Middle frontal gyrus (tissue), 1 donor: ENCODE results near the gene TTLL5.

Experiments used
- DNase-seq: peaks from one replicate; pipeline ENCODE4 v3.0.0-alpha.2; 2015; ENCODE audit warnings: low spot score; ENCODE audit errors: extremely low spot score

TTLL5 gene

DNA sequence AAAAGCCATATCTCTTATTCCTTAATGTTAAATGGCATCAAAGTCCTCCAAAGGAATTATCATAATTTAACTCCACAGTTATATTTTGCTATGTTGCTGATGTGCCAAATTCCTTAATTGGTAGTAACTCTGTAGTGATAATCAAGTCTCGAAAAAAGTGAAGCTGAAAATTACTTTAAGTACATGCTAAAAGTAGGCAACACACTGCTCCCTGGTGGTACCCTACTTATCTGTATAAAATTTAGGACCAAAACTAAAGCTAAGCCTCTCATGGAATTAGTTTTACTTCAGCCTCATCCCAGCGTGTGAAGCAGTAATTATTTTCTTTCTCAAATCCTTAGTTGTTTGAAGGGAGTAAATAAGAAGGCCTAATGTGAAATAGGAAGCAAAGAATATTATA, 132.8 kb downstream of the TTLL5 start:
- DNase-seq, result no peak

DNA sequence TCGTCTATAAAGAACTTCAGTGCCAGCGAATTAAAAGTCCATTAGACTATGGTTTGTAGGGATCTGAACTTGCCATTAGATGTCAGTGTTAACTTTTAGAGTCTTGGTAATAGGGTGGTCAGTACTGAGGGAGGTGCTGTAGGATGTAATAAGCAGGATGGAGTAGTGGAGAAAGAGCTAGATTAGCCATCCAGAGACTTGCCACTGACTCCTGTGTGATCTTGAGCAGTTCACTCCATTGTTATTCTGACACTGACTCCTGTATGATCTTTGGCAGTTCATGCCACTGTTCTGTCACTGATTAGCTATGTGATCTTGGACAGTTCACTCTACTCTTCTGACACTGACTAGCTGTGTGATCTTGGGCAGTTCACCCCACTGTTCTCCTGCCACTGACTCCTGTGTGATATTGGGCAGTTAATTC, 133.6 kb downstream of the TTLL5 start:
- no peak for DNase-seq

DNA sequence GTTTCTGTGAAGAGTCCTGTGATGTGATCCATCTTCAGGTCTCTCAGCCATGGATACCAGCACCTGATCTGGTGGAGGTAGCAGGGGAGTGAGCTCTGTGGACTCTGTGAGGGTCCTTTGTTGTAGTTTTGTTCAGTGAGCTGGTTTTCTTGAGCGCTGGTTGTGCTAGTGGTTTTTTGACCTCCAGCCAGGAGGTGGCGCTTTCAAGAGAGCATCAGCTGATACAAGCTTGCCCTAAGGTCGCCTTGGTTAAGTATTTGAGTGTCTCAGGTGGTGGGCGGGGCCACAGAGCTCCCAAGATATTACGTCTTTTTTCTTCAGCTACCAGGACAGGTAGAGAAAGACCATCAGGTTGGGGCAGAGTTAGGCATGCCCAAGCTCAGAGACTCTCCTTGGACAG, 139.7 kb downstream of the TTLL5 start:
- DNase-seq, result no peak

GRCh38 chr14:75802486-75802885, 141.4 kb downstream of the TTLL5 start:
- no peak for DNase-seq

DNA sequence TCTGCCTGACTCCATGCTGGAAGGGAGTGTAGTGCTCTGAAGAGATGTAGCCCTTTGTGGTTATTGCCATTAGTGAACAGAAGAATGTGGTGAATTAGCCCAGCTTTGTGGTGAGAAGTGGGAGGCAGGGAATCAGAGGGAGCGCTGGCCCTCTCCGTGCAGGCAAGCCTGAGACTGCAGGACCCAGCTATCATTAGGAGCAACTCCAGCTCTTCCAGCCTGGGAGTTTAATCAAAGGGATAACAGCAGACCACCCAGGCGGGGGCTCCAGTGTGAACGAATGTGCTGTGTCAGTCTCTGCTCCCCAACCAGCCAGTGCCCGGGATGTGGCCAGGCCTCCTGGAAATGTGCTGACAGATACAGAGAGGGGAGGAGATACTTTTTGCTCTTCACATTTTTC, 142.7 kb downstream of the TTLL5 start:
- DNase-seq, result no peak

DNA sequence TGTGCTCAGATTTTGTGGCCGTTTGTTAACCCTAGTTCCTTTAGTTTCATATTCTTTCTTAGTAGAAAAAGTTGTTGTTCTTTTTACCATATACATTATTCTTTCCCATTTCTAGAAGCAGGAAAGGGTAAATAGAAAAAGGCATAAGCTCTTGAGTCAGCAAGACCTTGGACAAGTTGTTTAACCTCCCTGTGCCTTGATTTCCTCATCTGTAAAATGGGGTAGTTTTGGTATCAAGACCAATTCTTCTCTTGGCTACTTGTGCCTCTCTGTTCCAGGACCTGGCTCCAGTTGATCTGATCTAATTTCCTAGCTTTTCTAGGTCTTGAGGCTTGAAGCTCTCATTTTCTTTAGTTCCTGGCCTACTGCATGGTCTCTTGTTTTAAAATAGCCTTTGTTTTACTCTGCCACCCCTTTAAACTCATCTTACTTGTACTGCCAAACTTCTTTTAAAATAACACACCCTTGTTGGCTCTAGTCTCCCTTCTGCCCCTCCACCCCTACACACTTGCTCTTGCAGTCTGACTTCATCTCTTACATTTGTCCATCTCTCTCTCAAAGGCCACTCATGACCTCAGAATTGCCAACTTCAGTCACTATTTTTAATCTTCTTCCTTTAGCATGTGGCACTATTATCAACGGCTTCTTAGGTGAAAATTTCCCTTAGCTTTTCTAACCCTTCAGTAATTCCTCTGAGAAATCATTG, 143.7 kb downstream of the TTLL5 start:
- no peak for DNase-seq

- no peak for DNase-seq
Measured at GRCh38 chr14:75805646-75806045, 144.6 kb downstream of the TTLL5 start.

DNA sequence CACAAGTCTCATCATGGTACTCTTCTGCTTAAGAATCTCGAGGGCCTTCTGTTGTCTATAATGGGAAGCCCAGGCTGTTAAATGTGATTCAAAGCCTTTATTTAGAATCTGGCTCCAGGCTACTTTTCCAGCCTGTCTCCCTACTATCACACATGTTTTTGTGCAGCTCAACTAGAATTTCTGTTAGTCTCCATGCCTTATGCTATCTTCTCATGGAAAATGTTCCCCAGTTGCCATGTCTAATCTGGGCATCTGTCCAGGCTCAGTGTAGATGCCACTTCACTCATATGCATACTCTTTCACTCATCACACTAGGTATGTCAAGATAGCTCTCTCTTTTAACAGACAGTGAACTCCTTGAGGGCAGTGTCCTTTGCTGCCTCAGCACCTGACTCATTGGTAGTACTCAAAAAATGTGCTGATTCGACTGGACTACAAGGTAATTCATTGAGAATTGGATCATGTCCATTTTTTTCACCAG, 145.3 kb downstream of the TTLL5 start:
- no peak for DNase-seq

DNA sequence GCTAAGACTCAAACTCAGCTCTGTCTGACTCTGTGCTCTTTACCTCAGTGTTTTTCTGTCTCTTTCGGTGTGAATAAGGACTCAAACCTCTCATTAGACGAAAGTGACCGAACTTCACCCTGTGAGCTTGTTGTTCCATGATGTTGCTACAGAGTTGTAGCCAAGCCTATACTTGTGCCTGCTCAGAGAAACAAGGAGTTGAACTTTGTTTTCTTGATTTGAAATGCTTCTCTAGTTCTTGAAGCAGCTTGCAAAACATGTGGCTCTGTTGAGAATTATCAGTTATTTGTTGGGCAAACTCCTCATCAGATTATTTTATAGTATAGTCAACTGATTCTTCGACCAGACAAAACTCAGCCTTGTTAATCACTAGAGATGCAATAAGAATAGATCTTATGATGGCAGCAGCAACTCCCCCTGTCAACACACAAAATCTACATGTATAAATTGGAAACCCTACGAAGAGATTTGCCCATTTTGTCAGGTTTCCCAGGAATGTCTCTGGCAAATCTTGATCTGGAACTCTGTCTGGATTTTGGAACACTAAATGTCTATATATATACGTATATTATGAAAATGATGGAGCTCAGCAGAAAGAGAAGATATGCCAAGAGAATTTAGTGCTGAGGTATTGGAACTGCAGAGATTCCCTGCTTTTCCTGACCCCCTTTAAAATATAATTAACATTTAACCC, 146.8 kb downstream of the TTLL5 start:
- DNase-seq, result no peak

- DNase-seq, result no peak
Measured at GRCh38 chr14:75811136-75811829, 150.2 kb downstream of the TTLL5 start.

GRCh38 chr14:75811872-75812499, 150.9 kb downstream of the TTLL5 start:
- no peak for DNase-seq

GRCh38 chr14:75812622-75813021, 151.6 kb downstream of the TTLL5 start:
- DNase-seq, result no peak

DNA sequence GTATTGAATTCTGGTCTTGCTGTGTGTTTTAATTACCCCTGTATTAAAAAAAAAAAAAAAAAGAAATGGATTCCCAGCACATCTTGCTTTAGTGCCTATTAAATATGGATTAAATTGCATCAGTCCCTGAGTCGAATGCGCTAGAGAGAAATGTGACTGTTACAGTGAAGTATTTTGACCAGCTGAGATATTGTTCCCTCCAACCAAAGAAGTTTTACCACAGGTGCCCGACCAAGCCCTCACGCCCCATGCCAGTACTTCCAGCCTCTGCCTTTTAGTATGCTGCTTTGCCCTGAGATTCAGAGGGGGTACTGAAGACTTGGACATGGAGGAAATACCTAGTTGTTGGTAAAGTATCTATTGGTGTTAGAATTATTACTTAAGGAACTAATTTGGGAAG, 159.7 kb downstream of the TTLL5 start:
- no peak for DNase-seq

DNA sequence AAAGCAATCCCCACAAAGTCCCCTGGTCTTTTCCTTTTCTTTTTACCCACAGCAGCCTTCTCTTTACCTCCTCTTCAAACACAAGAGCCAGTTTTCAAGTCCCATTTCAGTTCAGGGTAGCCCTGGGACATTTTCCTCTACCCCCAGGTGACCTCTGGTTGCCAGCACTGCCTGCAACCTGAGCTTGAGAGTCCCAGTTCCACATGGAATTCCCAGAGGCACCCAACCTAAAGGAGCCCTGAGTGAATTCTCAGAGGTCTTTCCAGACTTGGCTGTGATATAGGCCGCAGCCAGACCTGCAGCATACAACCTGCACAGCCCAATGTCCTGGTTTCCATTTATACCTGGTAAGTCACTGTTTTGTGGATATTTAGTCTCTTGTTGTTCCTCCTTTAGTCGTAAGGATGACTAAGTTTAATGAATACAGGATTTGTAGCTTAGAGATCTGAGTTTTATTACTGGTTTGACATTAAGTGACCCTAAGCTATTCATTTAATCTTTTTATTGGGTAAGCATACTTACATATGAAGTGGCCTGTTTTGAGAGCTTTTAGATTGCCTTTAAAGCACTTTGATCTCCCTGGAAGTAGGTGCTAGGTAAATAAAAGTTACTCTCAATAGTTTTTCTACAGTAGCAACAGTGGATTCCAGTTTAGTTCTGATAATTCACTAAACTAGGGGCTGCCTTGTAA, 160.9 kb downstream of the TTLL5 start:
- no peak for DNase-seq

DNA sequence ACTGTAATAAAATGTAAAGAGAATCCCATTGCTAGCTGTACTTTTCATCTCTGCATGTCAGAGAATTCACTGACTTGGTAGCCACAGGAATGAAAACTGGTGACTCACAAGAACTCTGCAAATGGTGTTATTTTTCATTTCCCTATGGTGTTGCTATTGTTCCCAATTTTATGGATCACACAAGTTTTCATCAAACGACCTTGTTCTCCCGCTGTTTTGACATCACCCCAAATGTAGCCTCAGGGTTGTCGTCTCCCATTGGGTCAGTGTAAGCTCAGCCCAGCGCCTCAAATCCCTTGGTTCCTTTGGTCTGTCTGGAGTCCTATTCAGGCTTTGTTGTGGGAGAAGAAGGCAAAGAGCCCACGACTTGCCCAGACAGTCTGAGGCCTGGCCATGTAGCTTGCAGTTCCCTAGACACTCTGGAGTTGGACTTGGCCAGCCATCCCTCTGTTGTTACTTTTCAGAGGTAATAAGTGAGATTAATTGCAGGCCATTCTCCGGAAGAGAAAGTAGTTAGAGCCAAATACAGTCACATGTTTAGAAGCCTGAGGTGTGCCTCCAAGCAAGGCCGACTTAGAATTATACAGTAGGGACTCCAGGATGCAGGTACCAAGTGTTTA, 161.6 kb downstream of the TTLL5 start:
- DNase-seq, result no peak

DNA sequence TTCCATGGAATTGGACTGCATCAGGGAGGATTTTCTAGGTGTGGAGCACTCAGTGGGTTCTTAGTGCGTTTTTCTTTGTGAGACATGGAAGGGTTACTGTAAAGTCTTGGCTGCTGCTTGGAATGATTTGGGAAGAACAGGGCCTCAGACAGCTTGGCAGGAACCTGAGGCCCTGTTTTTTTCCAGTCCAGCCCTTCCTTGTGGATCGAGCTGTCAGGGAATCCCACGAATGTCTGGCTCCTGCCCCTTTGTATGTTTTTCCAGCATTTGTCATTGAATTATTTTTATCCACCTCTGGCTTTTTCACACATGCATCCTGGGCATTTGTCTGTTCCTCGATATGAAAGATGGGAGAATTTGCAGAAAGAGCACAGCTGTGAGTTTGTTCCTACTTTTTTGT, 162.3 kb downstream of the TTLL5 start:
- no peak for DNase-seq

DNA sequence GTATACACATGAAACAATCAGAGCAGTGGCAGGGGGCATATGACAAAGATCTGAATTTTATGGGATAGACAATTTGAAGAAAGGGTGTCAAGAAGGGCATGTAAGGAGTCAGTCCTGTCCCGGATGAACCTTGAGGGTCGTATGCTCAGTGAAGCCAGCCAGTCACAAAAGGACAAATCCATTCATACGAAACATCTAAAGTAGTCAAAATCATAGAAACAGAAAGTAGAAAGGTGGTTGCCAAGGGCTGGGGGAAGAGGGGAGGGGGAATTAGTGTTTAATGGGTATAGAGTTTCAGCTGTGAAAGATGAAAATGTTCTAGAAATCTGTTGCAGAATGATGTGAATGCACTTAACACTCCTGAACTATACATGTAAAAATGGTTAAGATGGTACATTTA, 163.3 kb downstream of the TTLL5 start:
- no peak for DNase-seq

- no peak for DNase-seq
Measured at GRCh38 chr14:75825147-75825592, 164.1 kb downstream of the TTLL5 start.

- no peak for DNase-seq
Measured at GRCh38 chr14:75826599-75826998, 165.6 kb downstream of the TTLL5 start.

GRCh38 chr14:75827331-75827730, 166.3 kb downstream of the TTLL5 start:
- no peak for DNase-seq

- DNase-seq, result no peak
Measured at GRCh38 chr14:75829316-75829715, 168.3 kb downstream of the TTLL5 start.
